C4-2B (cell line): Measurements from ENCODE around the gene LCTL.
A peak's percentile ranks its signal among the peaks of the same experiment; 100 is the strongest.

Experiments
- H3K27ac ChIP-seq: fragments of 450-650 bp; 2 replicates; pipeline ENCODE4 v1.5.1; 2017
- ZFX ChIP-seq: fragments of 450-650 bp; IDR thresholded peaks from 2 replicates; pipeline ENCODE4 v1.6.1; 2017
- TF ChIP-seq, protein P1 (sequence below): fragments of 450-650 bp; conservative IDR thresholded peaks from 2 replicates; pipeline ENCODE4 v1.5.1; 2017; ENCODE audit warnings: mild to moderate bottlenecking

The LCTL gene

DNA sequence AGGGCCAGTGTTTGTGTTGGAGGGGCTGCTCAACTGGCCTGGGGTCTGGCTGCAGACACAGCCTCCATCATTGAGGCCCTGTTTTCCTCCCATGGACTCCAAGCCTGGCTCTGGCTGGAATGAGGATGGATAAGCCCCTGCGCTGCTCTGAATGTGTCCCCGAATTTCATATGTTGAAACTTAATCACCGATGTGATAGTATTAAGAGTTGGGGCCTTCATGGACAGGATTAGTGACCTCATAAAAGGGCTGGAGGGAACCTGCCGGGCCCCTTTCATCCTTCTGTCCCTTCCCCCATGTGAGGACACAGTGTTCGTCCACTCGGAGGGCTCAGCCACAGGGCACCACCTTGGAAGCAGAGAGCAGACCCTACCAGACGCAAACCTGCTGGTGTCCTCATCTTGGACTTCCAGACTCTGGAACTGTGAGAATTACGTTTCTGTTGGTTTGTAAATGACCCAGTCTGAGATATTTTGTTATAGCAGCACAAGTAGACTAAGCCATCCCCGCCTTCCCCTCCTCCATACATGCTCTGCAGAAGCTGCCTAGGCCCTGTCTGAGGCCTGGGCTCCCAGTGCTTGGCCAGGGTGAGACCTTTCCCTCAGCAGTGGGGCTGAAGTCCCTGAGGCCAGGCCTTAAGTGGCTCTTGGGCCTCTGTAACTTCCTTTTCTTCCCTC lies 3.8 kb upstream of the LCTL start:
- no peak overlapping the region for H3K27ac ChIP-seq
- no peak for TF ChIP-seq ZFX
- TF ChIP-seq, protein P1, sequence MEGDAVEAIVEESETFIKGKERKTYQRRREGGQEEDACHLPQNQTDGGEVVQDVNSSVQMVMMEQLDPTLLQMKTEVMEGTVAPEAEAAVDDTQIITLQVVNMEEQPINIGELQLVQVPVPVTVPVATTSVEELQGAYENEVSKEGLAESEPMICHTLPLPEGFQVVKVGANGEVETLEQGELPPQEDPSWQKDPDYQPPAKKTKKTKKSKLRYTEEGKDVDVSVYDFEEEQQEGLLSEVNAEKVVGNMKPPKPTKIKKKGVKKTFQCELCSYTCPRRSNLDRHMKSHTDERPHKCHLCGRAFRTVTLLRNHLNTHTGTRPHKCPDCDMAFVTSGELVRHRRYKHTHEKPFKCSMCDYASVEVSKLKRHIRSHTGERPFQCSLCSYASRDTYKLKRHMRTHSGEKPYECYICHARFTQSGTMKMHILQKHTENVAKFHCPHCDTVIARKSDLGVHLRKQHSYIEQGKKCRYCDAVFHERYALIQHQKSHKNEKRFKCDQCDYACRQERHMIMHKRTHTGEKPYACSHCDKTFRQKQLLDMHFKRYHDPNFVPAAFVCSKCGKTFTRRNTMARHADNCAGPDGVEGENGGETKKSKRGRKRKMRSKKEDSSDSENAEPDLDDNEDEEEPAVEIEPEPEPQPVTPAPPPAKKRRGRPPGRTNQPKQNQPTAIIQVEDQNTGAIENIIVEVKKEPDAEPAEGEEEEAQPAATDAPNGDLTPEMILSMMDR, result no peak

DNA sequence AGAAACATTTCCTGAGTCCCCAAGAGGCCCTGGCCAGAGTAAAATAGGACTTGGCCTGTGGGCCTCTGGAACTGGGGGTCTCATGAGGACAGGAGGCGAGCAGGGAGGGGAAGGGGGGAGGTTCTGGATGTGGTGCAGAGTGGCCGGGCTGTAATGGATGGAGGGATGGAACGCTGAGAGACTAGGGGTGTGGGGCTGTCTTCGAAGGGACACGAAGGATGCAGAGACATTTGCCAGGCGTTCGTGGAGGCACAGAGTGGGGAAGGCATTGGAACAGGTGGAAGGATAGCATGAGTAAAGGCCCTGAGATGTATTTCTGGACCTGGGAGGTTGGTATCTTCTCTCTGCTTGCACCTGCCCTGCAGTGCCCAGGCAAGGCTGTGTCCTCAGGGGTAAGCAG lies 2.1 kb upstream of the LCTL start:
- no peak overlapping the region for H3K27ac ChIP-seq
- TF ChIP-seq, protein P1, result no peak
- no peak for TF ChIP-seq ZFX

DNA sequence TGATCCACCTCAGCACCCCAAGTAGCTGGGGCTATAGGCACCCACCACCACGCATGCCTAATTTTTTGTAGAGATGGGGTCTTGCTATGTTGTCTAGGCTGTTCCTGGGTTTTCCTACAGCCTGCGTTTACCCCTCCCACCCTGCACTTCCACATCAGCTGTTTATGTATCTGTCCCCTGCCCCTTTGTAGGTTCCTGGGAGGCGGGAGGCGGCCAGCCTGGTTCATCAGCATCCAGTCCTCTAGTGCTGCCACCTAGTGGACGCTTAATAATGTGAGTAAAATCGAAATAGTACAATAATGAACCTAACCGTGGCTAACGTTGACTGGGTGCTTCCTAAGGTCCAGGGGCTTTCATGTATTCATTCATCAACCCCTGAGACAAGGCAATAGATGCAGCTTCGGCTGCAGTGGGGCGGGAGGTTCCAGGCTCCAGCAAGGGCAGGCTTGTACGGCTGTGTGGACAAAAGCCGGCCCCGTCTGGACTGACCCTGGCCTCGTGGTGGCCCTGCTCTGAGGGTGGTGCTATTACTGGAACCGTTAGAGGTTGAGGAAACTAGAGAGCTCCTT lies 1.2 kb upstream of the LCTL start:
- TF ChIP-seq, protein P1, result peak; percentile 89
- TF ChIP-seq ZFX, result no peak
- no peak overlapping the region; the same call in 1 of the 2 replicates for H3K27ac ChIP-seq

DNA sequence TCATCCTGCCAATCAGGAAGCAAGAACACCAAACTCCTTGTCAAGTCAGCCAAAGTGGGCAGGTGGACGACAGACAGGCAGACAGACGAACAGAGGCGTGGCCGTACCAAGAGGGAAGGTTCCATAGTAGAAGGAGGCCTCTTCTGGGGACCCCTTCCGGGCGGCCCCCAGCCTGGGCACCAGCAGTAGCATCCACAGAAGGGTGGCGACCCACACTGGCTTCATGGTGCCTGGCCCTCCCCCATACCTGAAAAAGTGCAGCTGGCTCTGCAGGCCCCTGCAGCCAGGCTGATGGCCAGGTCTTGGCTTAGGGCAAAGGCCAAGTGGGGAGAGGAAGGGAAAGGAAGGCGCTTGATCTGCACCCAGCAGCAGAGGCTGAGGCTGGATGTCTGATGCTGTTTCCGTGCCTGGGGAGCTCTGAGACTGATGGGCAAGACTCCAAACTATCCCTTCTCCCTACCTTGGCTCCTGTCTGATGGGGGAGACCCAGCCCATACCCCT lies 607 bp downstream of the LCTL start:
- TF ChIP-seq, protein P1, result no peak
- TF ChIP-seq ZFX, result no peak
- no peak overlapping the region for H3K27ac ChIP-seq

DNA sequence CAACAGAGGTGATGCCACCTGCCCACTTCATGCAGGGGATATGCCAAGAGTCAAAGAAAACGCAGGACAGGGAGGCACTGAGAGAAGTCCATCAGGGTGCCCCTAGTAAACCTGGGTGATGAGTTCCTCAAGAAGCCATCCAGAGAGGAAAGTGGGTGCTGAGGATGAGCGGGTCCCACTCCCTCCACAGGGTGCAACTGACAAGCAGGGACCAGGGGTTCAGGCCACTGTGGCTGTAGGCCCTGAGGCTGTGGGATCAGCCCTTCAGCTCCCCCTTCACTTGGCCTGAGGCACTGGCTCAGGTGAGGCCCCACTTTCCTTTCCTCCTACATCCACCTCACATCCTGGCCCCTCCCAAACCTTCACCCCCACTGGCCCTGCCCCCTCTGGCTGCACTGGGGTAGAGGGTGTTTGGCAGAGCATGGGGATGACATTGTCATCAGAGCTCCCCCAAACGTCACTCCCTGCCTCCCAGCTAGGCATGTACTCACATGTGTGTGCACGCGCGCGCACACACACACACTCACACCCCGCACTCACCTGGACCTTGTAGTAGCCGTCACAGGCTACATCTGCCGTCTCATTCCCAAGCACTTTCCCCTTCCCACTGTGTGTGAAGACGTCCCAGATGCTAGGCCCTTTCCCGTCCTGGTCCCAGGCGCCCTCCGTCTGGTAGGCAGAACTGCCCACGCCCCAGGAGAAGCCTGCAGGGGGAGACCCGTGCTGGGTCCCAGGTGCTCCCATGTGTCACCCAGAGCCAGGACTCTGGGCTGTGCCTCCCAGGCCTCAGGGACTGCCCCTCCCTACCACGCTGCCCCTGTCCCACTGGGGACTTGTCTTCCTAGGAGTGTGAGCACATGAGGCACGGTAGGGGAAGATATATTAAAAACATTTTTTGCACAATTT lies 1.4 kb downstream of the LCTL start:
- TF ChIP-seq ZFX, result no peak
- TF ChIP-seq, protein P1, result no peak
- no peak overlapping the region for H3K27ac ChIP-seq

DNA sequence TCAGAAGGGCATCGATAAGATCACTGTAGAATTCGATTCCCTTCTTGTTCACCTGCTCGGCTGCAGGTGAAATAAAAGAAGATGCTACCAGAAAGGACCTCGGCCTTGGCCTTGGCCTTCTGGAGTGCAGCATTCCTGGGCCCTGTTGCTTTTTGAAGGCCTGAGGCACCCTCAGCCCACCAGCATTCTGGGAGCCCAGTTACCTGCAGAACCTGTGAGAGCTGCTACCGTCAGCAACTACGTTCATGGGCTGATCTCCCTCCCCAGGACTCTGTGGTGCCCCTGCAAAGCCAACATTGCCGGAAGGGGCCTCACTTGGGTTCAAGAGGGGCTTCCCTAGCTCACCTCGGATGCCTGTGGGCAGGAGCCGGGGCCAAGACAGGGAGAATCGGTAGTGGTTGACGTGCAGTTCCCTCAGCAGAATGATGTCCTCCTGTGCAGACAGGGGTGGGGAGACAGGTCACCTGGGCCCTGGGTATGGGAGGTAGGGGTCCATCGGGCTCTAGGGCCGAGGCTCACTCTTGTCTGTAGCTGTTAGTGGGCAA lies 2.2 kb downstream of the LCTL start:
- no peak overlapping the region for H3K27ac ChIP-seq
- TF ChIP-seq ZFX, result no peak
- TF ChIP-seq, protein P1, result no peak

DNA sequence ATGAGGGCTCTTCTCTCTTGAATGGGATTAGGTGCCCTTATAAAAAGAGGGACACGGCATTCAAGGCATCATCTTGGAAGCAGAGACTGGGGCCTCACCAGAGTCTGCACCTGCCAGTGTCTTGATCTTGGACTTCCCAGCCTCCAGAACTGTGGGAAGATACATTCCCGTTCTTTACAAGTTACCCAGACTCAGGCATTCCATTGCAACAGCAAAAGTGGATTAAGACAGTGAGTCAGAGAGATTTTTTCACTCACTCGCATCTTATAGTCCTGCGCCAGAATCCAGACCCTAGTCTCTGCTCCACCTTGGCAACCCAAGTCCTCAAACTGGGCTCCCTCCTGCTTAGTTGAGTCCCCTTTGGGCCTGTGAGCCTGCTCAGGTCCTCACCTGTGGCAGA lies 2.7 kb downstream of the LCTL start:
- no peak overlapping the region for H3K27ac ChIP-seq
- TF ChIP-seq, protein P1, result no peak
- TF ChIP-seq ZFX, result no peak
